Naive thymus-derived CD4-positive, alpha-beta T cell (primary cell): ENCODE results near the gene ADD3. TPM values are rescaled to one million over a fixed set of nuclear protein-coding genes. Genes with fewer than 3 reads are reported as not detected.
A peak's percentile ranks its signal among the peaks of the same experiment; 100 is the strongest.

Experiments used
- ATAC-seq: fragments of 150-1000 bp; cut with Tn5 transposase; 2 replicates; pipeline ENCODE4 v1.10.0; 2021; ENCODE audit warnings: mild to moderate bottlenecking, moderate library complexity
- CTCF ChIA-PET: fragments of 350-600 bp; sonication (Branson Sonifier 250); formaldehyde crosslinking; loops from one replicate; lab custom pipeline; 2021; ENCODE audit warnings: antibody characterized with exemption; lab: Charles Lee
- POLR2A ChIA-PET: fragments of 350-600 bp; sonication (Branson Sonifier 250); formaldehyde crosslinking; loops from one replicate; lab custom pipeline; 2021; ENCODE audit warnings: antibody characterized with exemption, inconsistent platforms; lab: Charles Lee
- DNase-seq, 9 donors: peaks; one replicate each; pipeline versions ENCODE4 v3.0.0 to v3.0.0-alpha.2; 2020 to 2022; ENCODE audit warnings: mixed read lengths in 1 of 9
- H3K27ac ChIP-seq: one replicate; pipeline ENCODE4 v1.7.0; 2013; ENCODE audit warnings: mild to moderate bottlenecking, low read depth, low read length, moderate library complexity
- H3K27me3 ChIP-seq, 2 donors: one replicate each; pipeline ENCODE4 v1.7.0; 2013; ENCODE audit warnings: low read length in 2 of 2, mild to moderate bottlenecking in 2 of 2, moderate library complexity in 2 of 2; ENCODE audit not compliant: control insufficient read depth in 2 of 2, insufficient read depth in 2 of 2
- H3K36me3 ChIP-seq, 3 experiments: 1 replicate in 2 of 3; 2 replicates in 1 of 3; pipeline ENCODE4 v1.7.0; 2013; ENCODE audit warnings: low read length in 3 of 3, mild to moderate bottlenecking in 3 of 3, moderate library complexity in 1 of 3; ENCODE audit not compliant: insufficient read depth in 3 of 3, control insufficient read depth in 2 of 3
- H3K4me1 ChIP-seq, 2 donors: one replicate each; pipeline ENCODE4 v1.7.0; 2013; ENCODE audit warnings: low read length in 2 of 2, mild to moderate bottlenecking in 2 of 2, moderate library complexity in 1 of 2; ENCODE audit not compliant: control insufficient read depth in 2 of 2, insufficient read depth in 2 of 2
- H3K4me3 ChIP-seq: 2 replicates; pipeline ENCODE4 v1.7.0; 2013; ENCODE audit warnings: mild to moderate bottlenecking, low read length
- H3K9me3 ChIP-seq, 3 experiments: 1 replicate in 2 of 3; 2 replicates in 1 of 3; pipeline ENCODE4 v1.7.0; 2013; ENCODE audit warnings: low read length in 3 of 3; ENCODE audit not compliant: control insufficient read depth in 2 of 3
- H3K27ac Mint-ChIP-seq, 9 donors: one replicate each; pipeline ENCODE4 v1.8.0; 2020 to 2022; ENCODE audit warnings: mixed read lengths in 9 of 9, mild to moderate bottlenecking in 8 of 9, moderate library complexity in 5 of 9, inconsistent platforms in 2 of 9
- H3K27me3 Mint-ChIP-seq, 5 donors: one replicate each; pipeline ENCODE4 v1.8.0; 2021 to 2022; ENCODE audit warnings: mixed read lengths in 5 of 5, mild to moderate bottlenecking in 1 of 5
- H3K36me3 Mint-ChIP-seq, 5 donors: one replicate each; pipeline ENCODE4 v1.8.0; 2020 to 2022; ENCODE audit warnings: mixed read lengths in 5 of 5, mild to moderate bottlenecking in 3 of 5, inconsistent platforms in 1 of 5
- H3K4me1 Mint-ChIP-seq, 7 donors: one replicate each; pipeline ENCODE4 v1.8.0; 2020 to 2022; ENCODE audit warnings: mixed read lengths in 7 of 7, mild to moderate bottlenecking in 3 of 7, inconsistent platforms in 1 of 7
- H3K4me3 Mint-ChIP-seq, 10 donors: one replicate each; pipeline ENCODE4 v1.8.0; 2020 to 2022; ENCODE audit warnings: mild to moderate bottlenecking in 10 of 10, mixed read lengths in 10 of 10, moderate library complexity in 6 of 10, inconsistent platforms in 2 of 10
- H3K9me3 Mint-ChIP-seq, 11 donors: one replicate each; pipeline ENCODE4 v1.8.0; 2020 to 2022; ENCODE audit warnings: mixed read lengths in 11 of 11, mild to moderate bottlenecking in 4 of 11, inconsistent platforms in 1 of 11, moderate library complexity in 1 of 11
- intact Hi-C, 2 donors: fragments of 100-400 bp; cut with micrococcal nuclease; formaldehyde crosslinking; loops; one replicate each; pipeline ENCODE4 v1.15.1; 2023
- polyA plus RNA-seq, 2 donors: library from polyadenylated mRNA; unstranded; fragments of 300-500 nt; fragmentation: Illumina TruSeq; gene quantifications; one replicate each; pipeline ENCODE4 v1.2.3, GENCODE V29; 2021
- total RNA-seq, 6 experiments: library from RNA in 5 of 6; stranded (reverse) in 5 of 6; gene quantifications; 1 replicate in 5 of 6; 2 replicates in 1 of 6; pipeline ENCODE4 v1.2.3 and lab custom pipeline; 2021 to 2026

Gene ADD3
- total and polyA plus RNA-seq, 7 experiments from 2014 or later = 281 to 535 (median 450) TPM

- Histone ChIP-seq H3K27ac (no peak overlapping the region), H3K9me3 (no peaks in the 10 kb centered on the region), H3K27me3 (peaks cover 10 to 12% of the 10 kb centered on the region in 2 donors), H3K4me1 (peaks cover 18 to 26% of the 10 kb centered on the region in 2 donors), H3K36me3 (no peaks in the 10 kb centered on the region), H3K4me3 (no peak overlapping the region)
- Mint-ChIP-seq H3K27ac (peak overlapping the region in 2 of 9 donors; percentile 43), H3K9me3 (no peaks in the 10 kb centered on the region), H3K27me3 (peaks cover 21 to 86% (median 45%) of the 10 kb centered on the region in 5 donors), H3K36me3 (peaks cover 0 to 4% (median 0%) of the 10 kb centered on the region in 5 donors), H3K4me1 (peaks cover 15 to 50% (median 21%) of the 10 kb centered on the region in 7 donors), H3K4me3 (no peak overlapping the region)
- POLR2A ChIA-PET = no interaction called here
- intact Hi-C loops = no loop called here
- DNase-seq = no peak
- CTCF ChIA-PET = interaction anchor here (0.6 to 1.5 kb wide), 2 partner anchors 15 to 16 kb away, joined by 3 read pairs; no protein-coding TSS in a partner anchor
- no peak for ATAC-seq
Measured at GRCh38 chr10:110153396-110153795, 145.6 kb downstream of the ADD3 start.

- ChIA-PET POLR2A (interaction anchor here (0.6 to 4.3 kb wide), 6 partner anchors 9 to 676 kb away, joined by 3 to 41 read pairs (median 7); partner anchors contain the start of gene MXI1), CTCF (interaction anchor here (1.0 kb wide), 1 partner anchor 51 kb away, joined by 3 read pairs; no protein-coding TSS in a partner anchor)
- Mint-ChIP-seq H3K4me3 (peak overlapping the region in 7 of 10 donors; percentile 4 to 74 (median 43)), H3K27me3 (peaks cover 34 to 86% (median 58%) of the 10 kb centered on the region in 5 donors), H3K9me3 (no peaks in the 10 kb centered on the region), H3K27ac (peak overlapping the region in 5 of 9 donors; percentile 6 to 78 (median 67)), H3K4me1 (peaks cover 15 to 48% (median 23%) of the 10 kb centered on the region in 7 donors), H3K36me3 (peaks cover 0 to 4% (median 0%) of the 10 kb centered on the region in 5 donors)
- Histone ChIP-seq H3K27ac (no peak overlapping the region), H3K27me3 (peaks cover 10 to 25% of the 10 kb centered on the region in 2 donors), H3K36me3 (no peaks in the 10 kb centered on the region), H3K4me3 (no peak overlapping the region), H3K4me1 (peaks cover 18 to 26% of the 10 kb centered on the region in 2 donors), H3K9me3 (no peaks in the 10 kb centered on the region)
- DNase-seq (no peak), ATAC-seq (no peak)
- intact Hi-C loops = loop anchor here (1.0 to 2.0 kb wide), 3 partner anchors 18 to 69 kb away; partner anchors contain the start of gene MXI1 (in 1 of the 2)
Measured at GRCh38 chr10:110156046-110156445, 148.3 kb downstream of the ADD3 start.

GRCh38 chr10:110158051-110159005 lies 150.5 kb downstream of the ADD3 start:
- Mint-ChIP-seq H3K27ac (peak overlapping the region in 4 of 9 donors; percentile 2 to 44 (median 16)), H3K4me3 (peak overlapping the region in 1 of 10 donors; percentile 81)
- DNase-seq = no peak

GRCh38 chr10:110160081-110160480 lies 152.3 kb downstream of the ADD3 start:
- no peak overlapping the region for H3K4me3 Mint-ChIP-seq
- ChIA-PET POLR2A (interaction anchor here (4.3 kb wide), 1 partner anchor 48 kb away, joined by 41 read pairs; the partner anchor contains the start of gene MXI1), CTCF (no interaction called here)
- peaks cover 0 to 2% (median 0%) of the 10 kb centered on the region in 5 donors for H3K36me3 Mint-ChIP-seq
- Histone ChIP-seq H3K27ac (no peak overlapping the region), H3K27me3 (peaks cover 0 to 27% of the 10 kb centered on the region in 2 donors), H3K9me3 (no peaks in the 10 kb centered on the region), H3K4me3 (no peak overlapping the region), H3K4me1 (peaks cover 18 to 26% of the 10 kb centered on the region in 2 donors), H3K36me3 (no peaks in the 10 kb centered on the region)
- H3K27me3 Mint-ChIP-seq = peaks cover 23 to 89% (median 50%) of the 10 kb centered on the region in 5 donors
- H3K27ac Mint-ChIP-seq = no peak overlapping the region
- H3K9me3 Mint-ChIP-seq = no peaks in the 10 kb centered on the region
- intact Hi-C loops = no loop called here
- no peak for DNase-seq
- no peak for ATAC-seq
- H3K4me1 Mint-ChIP-seq = peaks cover 15 to 30% (median 21%) of the 10 kb centered on the region in 7 donors

More at GRCh38 chr10:110158051-110159005, 150.5 kb downstream of the ADD3 start:
- no peak for ATAC-seq
- no peaks in the 10 kb centered on the region for H3K9me3 Mint-ChIP-seq
- H3K4me1 Mint-ChIP-seq = peaks cover 15 to 42% (median 23%) of the 10 kb centered on the region in 7 donors
- Histone ChIP-seq H3K9me3 (no peaks in the 10 kb centered on the region), H3K27me3 (peaks cover 10 to 23% of the 10 kb centered on the region in 2 donors), H3K4me3 (no peak overlapping the region), H3K27ac (no peak overlapping the region), H3K36me3 (no peaks in the 10 kb centered on the region), H3K4me1 (peaks cover 18 to 26% of the 10 kb centered on the region in 2 donors)
- intact Hi-C loops = no loop called here
- peaks cover 36 to 91% (median 60%) of the 10 kb centered on the region in 5 donors for H3K27me3 Mint-ChIP-seq
- peaks cover 0 to 4% (median 0%) of the 10 kb centered on the region in 5 donors for H3K36me3 Mint-ChIP-seq
- ChIA-PET CTCF (no interaction called here), POLR2A (interaction anchor here (1.0 to 4.3 kb wide), 4 partner anchors 11 to 59 kb away, joined by 3 to 41 read pairs (median 4); partner anchors contain the start of gene MXI1)

- Mint-ChIP-seq H3K27ac (no peak overlapping the region), H3K27me3 (peaks cover 28 to 90% (median 50%) of the 10 kb centered on the region in 5 donors), H3K36me3 (no peaks in the 10 kb centered on the region), H3K4me3 (no peak overlapping the region), H3K4me1 (peaks cover 15 to 31% (median 21%) of the 10 kb centered on the region in 7 donors), H3K9me3 (no peaks in the 10 kb centered on the region)
- POLR2A ChIA-PET = interaction anchor here (0.6 to 4.3 kb wide), 3 partner anchors 19 to 48 kb away, joined by 3 to 41 read pairs (median 4); partner anchors contain the start of gene MXI1
- peaks cover 18 to 26% of the 10 kb centered on the region in 2 donors for H3K4me1 ChIP-seq
- intact Hi-C loops = no loop called here
- H3K27ac ChIP-seq = no peak overlapping the region
- CTCF ChIA-PET = no interaction called here
- DNase-seq (no peak), ATAC-seq (no peak)
- no peaks in the 10 kb centered on the region for H3K9me3 ChIP-seq
- H3K4me3 ChIP-seq = no peak overlapping the region
- no peaks in the 10 kb centered on the region for H3K36me3 ChIP-seq
- peaks cover 0 to 27% of the 10 kb centered on the region in 2 donors for H3K27me3 ChIP-seq
Measured at GRCh38 chr10:110160522-110160921, 152.7 kb downstream of the ADD3 start.

- POLR2A ChIA-PET = interaction anchor here (0.6 kb wide), 2 partner anchors 33 to 47 kb away, joined by 3 read pairs; no protein-coding TSS in a partner anchor
- Mint-ChIP-seq H3K4me3 (no peak overlapping the region), H3K27me3 (peaks cover 38 to 93% (median 51%) of the 10 kb centered on the region in 5 donors), H3K4me1 (peaks cover 0 to 11% (median 3%) of the 10 kb centered on the region in 7 donors), H3K36me3 (peaks cover 0 to 4% (median 0%) of the 10 kb centered on the region in 5 donors), H3K9me3 (no peaks in the 10 kb centered on the region), H3K27ac (no peak overlapping the region)
- intact Hi-C loops = no loop called here
- Histone ChIP-seq H3K9me3 (no peaks in the 10 kb centered on the region), H3K27me3 (peaks cover 0 to 24% of the 10 kb centered on the region in 2 donors), H3K36me3 (no peaks in the 10 kb centered on the region), H3K4me3 (no peak overlapping the region), H3K4me1 (peaks cover 0 to 7% of the 10 kb centered on the region in 2 donors), H3K27ac (no peak overlapping the region)
- DNase-seq (no peak), ATAC-seq (no peak)
- CTCF ChIA-PET = no interaction called here
Measured at GRCh38 chr10:110162741-110163145, 155.0 kb downstream of the ADD3 start.
